ENCODE measurements around the gene LIF.
"Not testable (repeated sequence)": the region's sequence is repeated elsewhere in the genome, so short reads cannot be mapped to it uniquely, and the experiment has no call there.

The LIF gene

DNA sequence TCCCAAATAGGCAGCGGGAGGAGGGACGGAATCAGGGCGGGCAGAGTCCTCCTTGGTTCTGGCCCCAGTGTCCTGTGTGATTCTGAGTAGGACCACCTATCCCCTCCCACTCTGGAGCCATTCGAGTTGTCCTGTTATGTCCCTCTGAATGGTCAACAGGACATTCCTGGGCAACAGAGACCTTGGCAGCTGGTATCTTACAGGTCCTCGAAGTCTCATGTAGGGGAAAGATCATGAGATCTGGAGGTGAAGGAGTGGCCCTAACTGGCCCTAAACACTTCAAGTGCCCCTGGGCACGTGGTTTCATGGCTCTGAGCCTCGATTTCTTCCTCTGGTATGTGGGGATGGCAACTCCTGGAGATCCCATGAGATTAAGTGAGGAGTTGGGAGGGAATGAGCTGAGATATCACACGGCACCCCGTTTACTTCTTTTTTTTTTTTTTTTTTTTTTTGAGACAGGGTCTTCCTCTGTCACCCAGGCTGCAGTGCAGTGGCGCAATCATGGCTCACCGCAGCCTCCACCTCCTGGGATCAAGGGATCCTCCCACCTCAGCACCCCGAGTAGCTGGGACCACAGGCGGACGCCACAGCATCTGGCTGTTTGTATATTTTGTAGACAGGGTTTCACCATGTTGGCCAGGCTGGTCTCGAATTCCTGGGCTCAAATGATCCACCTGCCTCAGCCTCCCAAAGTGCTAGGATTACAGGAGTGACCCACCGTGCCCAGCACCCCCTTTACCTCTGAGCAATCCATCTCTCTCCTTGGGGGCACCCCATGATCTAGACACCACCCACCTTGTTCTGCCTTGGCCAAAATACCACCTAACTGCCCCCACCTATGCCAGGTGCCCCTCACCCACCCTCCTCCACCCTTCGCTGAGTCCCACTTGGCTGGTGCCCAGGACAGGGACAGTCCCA, 6.8 kb downstream of the LIF start:
- Histone ChIP-seq H3K4me3 (ENCODE audit: low read depth, low read length) (no peak overlapping the region), H3K27me3 (ENCODE audit: control insufficient read depth, insufficient read depth, low read length) (0 out of 2 replicates have a peak, but pooled peaks cover 5% of the 10 kb centered on the region), H3K27ac (ENCODE audit: low read depth, low read length) (no peak overlapping the region), H3K9me3 (ENCODE audit: control insufficient read depth, insufficient read depth, low read length) (no peaks in the 10 kb centered on the region), H3K4me1 (ENCODE audit: control insufficient read depth, insufficient read depth, low read length) (peaks cover 22% of the 10 kb centered on the region), H3K36me3 (ENCODE audit: control insufficient read depth, insufficient read depth, low read length) (peaks cover 8% of the 10 kb centered on the region; the same call in 1 of the 2 replicates), H3K9ac (ENCODE audit: low read depth, low read length) (no peak overlapping the region)

DNA sequence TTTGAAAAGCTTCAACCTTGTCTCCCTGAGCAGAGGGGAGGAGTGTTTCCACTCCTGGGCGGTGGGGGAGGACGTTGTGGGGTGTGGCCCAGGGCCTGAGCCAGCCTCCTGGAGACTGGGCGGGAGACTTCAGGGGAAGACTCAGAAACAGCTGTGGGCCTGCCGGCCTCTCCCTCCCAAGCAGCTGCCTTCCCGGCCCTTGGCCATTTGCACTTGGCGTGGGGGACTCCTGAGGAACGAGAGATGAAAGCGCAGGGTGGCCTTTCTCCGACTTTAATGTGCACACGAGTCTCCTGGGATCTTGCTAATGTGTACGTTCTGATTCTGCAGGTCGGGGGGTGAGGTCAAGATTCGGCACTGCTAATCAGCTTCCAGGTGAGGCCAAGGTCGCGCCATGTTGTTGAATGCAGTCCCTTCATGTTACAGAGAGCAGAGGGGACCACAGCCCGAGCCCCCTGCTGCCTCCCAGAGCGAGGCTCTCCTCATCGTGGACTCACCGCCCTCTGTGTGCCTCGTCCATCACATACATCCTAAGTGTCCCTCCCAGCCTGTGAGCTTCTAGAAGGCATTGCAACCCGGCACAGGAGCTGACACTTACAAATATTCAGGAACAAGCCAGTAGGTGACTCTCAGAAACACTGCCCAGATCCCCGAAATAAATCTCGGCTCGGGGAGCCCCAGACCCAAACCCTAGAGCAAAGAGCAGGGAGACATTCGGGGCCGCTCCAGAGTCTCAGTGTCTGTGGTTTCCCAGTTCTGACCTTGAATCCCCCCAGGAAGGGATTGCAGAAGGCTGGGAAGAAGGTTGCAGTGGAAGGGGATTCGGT, 7.7 kb downstream of the LIF start:
- Histone ChIP-seq H3K36me3 (ENCODE audit: control insufficient read depth, insufficient read depth, low read length) (peaks cover 8% of the 10 kb centered on the region; the same call in 1 of the 2 replicates), H3K9ac (ENCODE audit: low read depth, low read length) (no peak overlapping the region), H3K27ac (ENCODE audit: low read depth, low read length) (no peak overlapping the region), H3K9me3 (ENCODE audit: control insufficient read depth, insufficient read depth, low read length) (no peaks in the 10 kb centered on the region), H3K27me3 (ENCODE audit: control insufficient read depth, insufficient read depth, low read length) (0 out of 2 replicates have a peak, but pooled peaks cover 5% of the 10 kb centered on the region), H3K4me3 (ENCODE audit: low read depth, low read length) (no peak overlapping the region), H3K4me1 (ENCODE audit: control insufficient read depth, insufficient read depth, low read length) (peaks cover 25% of the 10 kb centered on the region)

- Histone ChIP-seq H3K27me3 (ENCODE audit: control insufficient read depth, insufficient read depth, low read length) (0 out of 2 replicates have a peak, but pooled peaks cover 5% of the 10 kb centered on the region), H3K9ac (ENCODE audit: low read depth, low read length) (no peak overlapping the region), H3K36me3 (ENCODE audit: control insufficient read depth, insufficient read depth, low read length) (peaks cover 4% of the 10 kb centered on the region; the same call in 1 of the 2 replicates), H3K27ac (ENCODE audit: low read depth, low read length) (no peak overlapping the region), H3K4me3 (ENCODE audit: low read depth, low read length) (no peak overlapping the region), H3K9me3 (ENCODE audit: control insufficient read depth, insufficient read depth, low read length) (no peaks in the 10 kb centered on the region), H3K4me1 (ENCODE audit: control insufficient read depth, insufficient read depth, low read length) (peaks cover 25% of the 10 kb centered on the region)
These were observed 8.4 kb downstream of the LIF start for GRCh38 chr22:30238136-30238535.

DNA sequence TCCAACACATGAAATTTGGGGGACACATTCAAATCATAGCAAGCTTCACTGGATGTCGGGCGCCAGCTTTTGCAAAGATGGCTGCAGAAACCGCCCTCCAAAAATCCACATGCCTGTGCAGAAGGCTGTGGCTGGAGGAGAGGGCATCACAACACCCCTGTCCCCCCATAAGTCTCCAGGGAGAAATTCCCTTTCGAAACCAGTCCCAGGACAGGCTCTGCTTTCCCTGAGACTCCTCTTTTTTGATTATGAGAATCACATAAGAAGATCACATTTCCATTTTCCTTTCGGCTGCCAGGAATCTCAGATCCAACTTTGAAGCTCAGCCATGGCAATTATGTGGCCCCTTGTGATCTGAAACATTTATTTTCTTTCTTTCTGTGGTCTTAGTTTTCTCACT, 9.7 kb downstream of the LIF start:
- no peaks in the 10 kb centered on the region for H3K9me3 ChIP-seq (ENCODE audit: control insufficient read depth, insufficient read depth, low read length)
- H3K4me3 ChIP-seq (ENCODE audit: low read depth, low read length), result no peak overlapping the region
- 0 out of 2 replicates have a peak, but pooled peaks cover 5% of the 10 kb centered on the region for H3K27me3 ChIP-seq (ENCODE audit: control insufficient read depth, insufficient read depth, low read length)
- no peaks in the 10 kb centered on the region for H3K36me3 ChIP-seq (ENCODE audit: control insufficient read depth, insufficient read depth, low read length)
- H3K27ac ChIP-seq (ENCODE audit: low read depth, low read length), result no peak overlapping the region
- H3K9ac ChIP-seq (ENCODE audit: low read depth, low read length), result no peak overlapping the region
- peaks cover 28% of the 10 kb centered on the region for H3K4me1 ChIP-seq (ENCODE audit: control insufficient read depth, insufficient read depth, low read length)

DNA sequence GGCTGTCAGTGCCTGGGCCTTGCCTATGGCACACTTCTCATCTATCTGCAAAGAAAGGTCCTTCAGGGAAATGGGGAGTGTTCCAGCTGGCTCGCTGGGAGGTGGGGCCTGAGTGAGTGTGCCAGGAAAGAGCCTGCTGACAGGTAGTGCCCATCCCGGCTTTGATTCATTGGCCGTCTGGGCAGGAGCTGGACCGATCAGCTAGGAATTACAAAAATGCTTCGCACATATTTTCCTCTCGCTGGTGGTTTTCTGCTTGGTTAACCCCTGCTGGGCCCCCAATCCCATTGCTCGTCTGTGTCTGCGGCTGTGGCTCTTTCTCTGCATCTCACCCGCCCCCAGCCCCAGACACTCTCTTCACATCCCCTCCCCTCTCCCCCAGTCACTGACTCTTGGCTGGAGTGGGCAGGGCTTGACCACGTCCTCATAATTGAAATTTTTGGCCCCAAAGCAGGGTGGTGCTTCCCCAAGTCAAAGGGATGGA, 10.8 kb downstream of the LIF start:
- H3K36me3 ChIP-seq (ENCODE audit: control insufficient read depth, insufficient read depth, low read length), result no peaks in the 10 kb centered on the region
- no peak overlapping the region for H3K9ac ChIP-seq (ENCODE audit: low read depth, low read length)
- no peaks in the 10 kb centered on the region for H3K9me3 ChIP-seq (ENCODE audit: control insufficient read depth, insufficient read depth, low read length)
- H3K4me1 ChIP-seq (ENCODE audit: control insufficient read depth, insufficient read depth, low read length), result peaks cover 28% of the 10 kb centered on the region
- H3K27me3 ChIP-seq (ENCODE audit: control insufficient read depth, insufficient read depth, low read length), result 0 out of 2 replicates have a peak, but pooled peaks cover 5% of the 10 kb centered on the region
- H3K4me3 ChIP-seq (ENCODE audit: low read depth, low read length), result no peak overlapping the region
- H3K27ac ChIP-seq (ENCODE audit: low read depth, low read length), result no peak overlapping the region

DNA sequence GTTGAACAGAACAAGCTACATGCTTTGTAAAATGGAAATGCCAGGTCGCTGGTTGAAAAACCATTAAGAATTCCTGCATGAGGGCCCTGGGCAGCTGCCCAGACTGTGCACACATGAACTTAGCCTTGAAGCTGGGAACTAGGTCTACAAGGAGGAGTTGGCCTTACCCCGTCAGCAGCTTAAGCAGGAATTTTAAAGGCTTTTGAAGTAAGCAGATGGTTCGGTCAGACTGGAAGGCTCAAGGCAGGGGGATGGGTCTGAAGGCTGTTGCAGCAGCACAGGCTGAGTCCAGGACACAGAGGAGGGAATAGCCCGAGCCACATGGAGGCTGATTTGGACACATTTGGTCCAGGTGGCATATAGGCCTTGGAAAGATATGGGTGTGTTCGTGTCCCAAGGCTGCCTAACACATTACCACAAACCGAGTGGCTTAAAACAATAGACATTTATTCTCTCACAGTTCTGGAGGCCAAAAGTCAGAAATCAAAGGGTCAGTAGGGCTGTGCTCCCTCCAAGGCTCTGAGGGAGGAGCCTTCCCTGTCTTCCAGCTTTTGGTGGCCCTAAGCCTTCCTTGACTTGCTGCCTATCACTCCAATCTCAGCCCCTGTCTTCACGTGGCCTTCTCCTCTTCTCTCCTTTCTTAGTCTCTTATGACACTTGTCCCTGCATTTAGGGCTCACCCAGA, 11.6 kb downstream of the LIF start:
- no peak overlapping the region for H3K27ac ChIP-seq (ENCODE audit: low read depth, low read length)
- no peak overlapping the region for H3K9ac ChIP-seq (ENCODE audit: low read depth, low read length)
- H3K4me3 ChIP-seq (ENCODE audit: low read depth, low read length), result no peak overlapping the region
- no peaks in the 10 kb centered on the region for H3K9me3 ChIP-seq (ENCODE audit: control insufficient read depth, insufficient read depth, low read length)
- 0 out of 2 replicates have a peak, but pooled peaks cover 5% of the 10 kb centered on the region for H3K27me3 ChIP-seq (ENCODE audit: control insufficient read depth, insufficient read depth, low read length)
- no peaks in the 10 kb centered on the region for H3K36me3 ChIP-seq (ENCODE audit: control insufficient read depth, insufficient read depth, low read length)
- H3K4me1 ChIP-seq (ENCODE audit: control insufficient read depth, insufficient read depth, low read length), result peaks cover 28% of the 10 kb centered on the region

GRCh38 chr22:30234325-30234724, 12.2 kb downstream of the LIF start:
- peaks cover 28% of the 10 kb centered on the region for H3K4me1 ChIP-seq (ENCODE audit: control insufficient read depth, insufficient read depth, low read length)
- not testable (repeated sequence) for H3K9me3 ChIP-seq (ENCODE audit: control insufficient read depth, insufficient read depth, low read length); H3K27me3 ChIP-seq (ENCODE audit: control insufficient read depth, insufficient read depth, low read length); H3K27ac ChIP-seq (ENCODE audit: low read depth, low read length); H3K36me3 ChIP-seq (ENCODE audit: control insufficient read depth, insufficient read depth, low read length); H3K9ac ChIP-seq (ENCODE audit: low read depth, low read length); H3K4me3 ChIP-seq (ENCODE audit: low read depth, low read length)

DNA sequence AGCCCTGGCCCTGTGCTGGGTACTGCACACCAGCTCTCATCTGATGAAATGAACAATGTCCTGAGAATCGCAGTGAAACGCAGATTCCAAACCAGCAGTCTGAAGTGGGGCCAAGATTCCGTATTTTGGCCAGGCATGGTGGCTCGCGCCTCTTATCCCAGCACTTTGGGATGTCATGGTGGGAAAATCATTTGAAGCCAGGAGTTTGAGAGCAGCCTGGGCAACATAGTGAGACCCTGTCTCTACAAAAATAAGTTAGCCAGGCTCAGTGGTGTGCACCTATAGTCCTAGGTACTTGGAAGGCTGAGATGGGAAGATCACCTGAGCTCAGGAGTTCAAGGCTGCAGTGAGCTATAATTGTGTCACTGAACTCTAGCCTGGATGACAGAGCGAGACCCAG, 13.0 kb downstream of the LIF start:
- Histone ChIP-seq H3K27me3 (ENCODE audit: control insufficient read depth, insufficient read depth, low read length) (0 out of 2 replicates have a peak, but pooled peaks cover 5% of the 10 kb centered on the region), H3K9ac (ENCODE audit: low read depth, low read length) (no peak overlapping the region), H3K4me3 (ENCODE audit: low read depth, low read length) (no peak overlapping the region), H3K9me3 (ENCODE audit: control insufficient read depth, insufficient read depth, low read length) (no peaks in the 10 kb centered on the region), H3K36me3 (ENCODE audit: control insufficient read depth, insufficient read depth, low read length) (no peaks in the 10 kb centered on the region), H3K4me1 (ENCODE audit: control insufficient read depth, insufficient read depth, low read length) (peaks cover 31% of the 10 kb centered on the region), H3K27ac (ENCODE audit: low read depth, low read length) (no peak overlapping the region)

GRCh38 chr22:30232716-30233218, 13.8 kb downstream of the LIF start:
- Histone ChIP-seq H3K9ac (ENCODE audit: low read depth, low read length) (no peak overlapping the region), H3K36me3 (ENCODE audit: control insufficient read depth, insufficient read depth, low read length) (no peaks in the 10 kb centered on the region), H3K27me3 (ENCODE audit: control insufficient read depth, insufficient read depth, low read length) (0 out of 2 replicates have a peak, but pooled peaks cover 5% of the 10 kb centered on the region), H3K9me3 (ENCODE audit: control insufficient read depth, insufficient read depth, low read length) (no peaks in the 10 kb centered on the region), H3K27ac (ENCODE audit: low read depth, low read length) (no peak overlapping the region), H3K4me1 (ENCODE audit: control insufficient read depth, insufficient read depth, low read length) (peaks cover 32% of the 10 kb centered on the region), H3K4me3 (ENCODE audit: low read depth, low read length) (no peak overlapping the region)

- no peaks in the 10 kb centered on the region for H3K36me3 ChIP-seq (ENCODE audit: control insufficient read depth, insufficient read depth, low read length)
- H3K9me3 ChIP-seq (ENCODE audit: control insufficient read depth, insufficient read depth, low read length), result no peaks in the 10 kb centered on the region
- H3K27ac ChIP-seq (ENCODE audit: low read depth, low read length), result no peak overlapping the region
- H3K27me3 ChIP-seq (ENCODE audit: control insufficient read depth, insufficient read depth, low read length), result 0 out of 2 replicates have a peak, but pooled peaks cover 5% of the 10 kb centered on the region
- no peak overlapping the region for H3K9ac ChIP-seq (ENCODE audit: low read depth, low read length)
- H3K4me1 ChIP-seq (ENCODE audit: control insufficient read depth, insufficient read depth, low read length), result peaks cover 27% of the 10 kb centered on the region
- H3K4me3 ChIP-seq (ENCODE audit: low read depth, low read length), result no peak overlapping the region
These were observed 15.6 kb downstream of the LIF start for GRCh38 chr22:30230787-30231461.

Measured in HUES48 (cell line).